K562 (cell line): ENCODE results near the gene NUTM1. TPM values are rescaled to one million over a fixed set of nuclear protein-coding genes. Genes with fewer than 3 reads are reported as not detected.

ENCODE experiments used
- CC2D1A ChIP-seq: fragments of 450-650 bp; IDR thresholded peaks from 2 replicates; pipeline ENCODE4 v1.6.1; 2017; ENCODE audit warnings: mild to moderate bottlenecking
- EP400 ChIP-seq: fragments of 450-650 bp; IDR thresholded peaks from 2 replicates; pipeline ENCODE4 v1.6.1; 2017; ENCODE audit warnings: antibody characterized with exemption, mild to moderate bottlenecking, moderate library complexity
- ETV1 ChIP-seq: fragments of 450-650 bp; conservative IDR thresholded peaks from 2 replicates; pipeline ENCODE4 v1.6.1; 2016; ENCODE audit warnings: missing genetic modification characterization, control low read depth, low read depth, missing compliant biosample characterization
- FOXK1 ChIP-seq: sonication (generic); formaldehyde crosslinking; IDR thresholded peaks from 2 replicates; pipeline ENCODE4 v1.8.0; 2022; ENCODE audit warnings: missing genetic modification reagents, mild to moderate bottlenecking, borderline replicate concordance
- GABPB1 ChIP-seq: sonication (generic); formaldehyde crosslinking; IDR thresholded peaks from 2 replicates; pipeline ENCODE4 v1.8.0; 2022; ENCODE audit warnings: mild to moderate bottlenecking, missing genetic modification reagents
- GATA2 ChIP-seq: sonication (generic); formaldehyde crosslinking; IDR thresholded peaks from 2 replicates; pipeline ENCODE4 v1.4.0; 2020; ENCODE audit warnings: mild to moderate bottlenecking, missing genetic modification reagents
- LCOR ChIP-seq: sonication (generic); formaldehyde crosslinking; IDR thresholded peaks from 2 replicates; pipeline ENCODE4 v1.8.0; 2022; ENCODE audit warnings: mild to moderate bottlenecking, missing genetic modification reagents
- MYNN ChIP-seq, 2 experiments: sonication (generic); formaldehyde crosslinking in 1 of 2; IDR thresholded peaks; 2 replicates each; pipeline versions ENCODE4 v1.5.0 to v1.6.1; 2016 to 2020; ENCODE audit warnings: antibody characterized with exemption in 1 of 2, missing genetic modification reagents in 1 of 2
- NR3C1 ChIP-seq: sonication (generic); formaldehyde crosslinking; IDR thresholded peaks from 2 replicates; pipeline ENCODE4 v1.8.1; 2022; ENCODE audit warnings: missing genetic modification reagents
- NUFIP1 ChIP-seq: fragments of 450-650 bp; IDR thresholded peaks from 2 replicates; pipeline ENCODE4 v1.6.1; 2018; ENCODE audit not compliant: partially characterized antibody
- RBM22 ChIP-seq: fragments of 200-400 bp; formaldehyde crosslinking; IDR thresholded peaks from 2 replicates; pipeline ENCODE4 v1.6.1; 2018; ENCODE audit warnings: low read length, low read depth; ENCODE audit not compliant: poor library complexity, severe bottlenecking
- RHOXF2B ChIP-seq: fragments of 250-450 bp; sonication (Bioruptor Pico); conservative IDR thresholded peaks from 2 replicates; pipeline ENCODE4 v1.5.1; 2021
- ZBTB43 ChIP-seq: sonication (generic); formaldehyde crosslinking; IDR thresholded peaks from 2 replicates; pipeline ENCODE4 v1.8.0; 2023; ENCODE audit warnings: mild to moderate bottlenecking, missing genetic modification reagents
- ZFP36 ChIP-seq: fragments of 150-350 bp; IDR thresholded peaks from 2 replicates; pipeline ENCODE4 v1.6.1; 2018; ENCODE audit warnings: low read length, low read depth; ENCODE audit not compliant: partially characterized antibody
- ZNF134 ChIP-seq: fragments of 250-450 bp; sonication (Bioruptor Pico); conservative IDR thresholded peaks from 2 replicates; pipeline ENCODE4 v1.4.0; 2020
- ZNF263 ChIP-seq: sonication (generic); formaldehyde crosslinking; IDR thresholded peaks from 2 replicates; pipeline ENCODE4 v1.8.0; 2022; ENCODE audit warnings: mild to moderate bottlenecking, missing genetic modification reagents, borderline replicate concordance
- ZNF311 ChIP-seq: fragments of 250-450 bp; sonication (Bioruptor Pico); IDR thresholded peaks from 2 replicates; pipeline ENCODE4 v1.4.0; 2020; ENCODE audit warnings: mild to moderate bottlenecking, moderate library complexity
- ZSCAN29 ChIP-seq: fragments of 450-650 bp; IDR thresholded peaks from 2 replicates; pipeline ENCODE4 v1.6.1; 2017
- polyA plus RNA-seq, 8 experiments: library from polyadenylated mRNA; depleted of rRNA in 4 of 8; stranded (reverse) in 5 of 8; unstranded in 3 of 8; fragments of >200 nt; fragmentation: Nextera tagmentation in 2 of 8; fragmentation: Illumina TruSeq in 1 of 8; extraction: Ambion mirVana in 2 of 8; extraction: Trizol in 1 of 8; gene quantifications; 2 replicates each; pipeline versions ENCODE4 v1.2.1 to v1.2.3, GENCODE V29; 2011 to 2014; ENCODE audit warnings: inconsistent platforms in 1 of 8, missing spikeins in 1 of 8
- total RNA-seq, 7 experiments: library from RNA; depleted of rRNA in 6 of 7; stranded (reverse); fragments of >200 nt in 6 of 7; fragmentation: Illumina TruSeq in 2 of 7; extraction: Trizol in 2 of 7; gene quantifications; 2 replicates each; pipeline versions ENCODE4 v1.2.1 to v1.2.3, GENCODE V29; 2011 to 2021; ENCODE audit warnings: low replicate concordance in 1 of 7
- TF ChIP-seq, protein P1 (sequence below): sonication (generic); formaldehyde crosslinking; IDR thresholded peaks from 2 replicates; pipeline ENCODE4 v1.9.0; 2022; ENCODE audit warnings: mild to moderate bottlenecking, missing genetic modification reagents
- TF ChIP-seq, protein P2 (sequence below): fragments of 250-450 bp; sonication (Bioruptor Pico); IDR thresholded peaks from 2 replicates; pipeline ENCODE4 v1.8.0; 2022; ENCODE audit warnings: moderate library complexity, mild to moderate bottlenecking, inconsistent platforms
- TF ChIP-seq, protein P3 (sequence below): fragments of 450-650 bp; IDR thresholded peaks from 2 replicates; pipeline ENCODE4 v1.6.1; 2014; ENCODE audit warnings: low read depth, mild to moderate bottlenecking, moderate library complexity, borderline replicate concordance
- TF ChIP-seq, protein P4 (sequence below): fragments of 250-450 bp; sonication (Bioruptor Pico); IDR thresholded peaks from 2 replicates; pipeline ENCODE4 v1.8.0; 2021; ENCODE audit warnings: mild to moderate bottlenecking, moderate library complexity

NUTM1 gene
- total and polyA plus RNA-seq, 9 of the 15 experiments (the other 6 are each of a cell fraction or from before 2014, with no cell fraction given) = 0.01 to 0.05 (median 0.04) TPM; not detected in 4

GRCh38 chr15:34367101-34368081, 24.3 kb downstream of the NUTM1 start, which contains the start of gene LPCAT4 (continued):
- TF ChIP-seq EP400 (peak; percentile 80), ZSCAN29 (no peak), ZFP36 (no peak), ZBTB43 (CRISPR knock-in tag) (no peak), ETV1 (tag) (peak; percentile 51; the same call in 1 of the 2 replicates), GATA2 (CRISPR knock-in tag) (no peak), NUFIP1 (peak; percentile 63), CC2D1A (peak; percentile 45; the same call in 1 of the 2 replicates), GABPB1 (CRISPR knock-in tag) (peak; percentile 87), ZNF134 (no peak), RBM22 (peak; percentile 12), LCOR (CRISPR knock-in tag) (peak; percentile 89; the same call in 1 of the 2 replicates), ZNF263 (peak; percentile 25; the same call in 1 of the 2 replicates), FOXK1 (CRISPR knock-in tag) (no peak), NR3C1 (CRISPR knock-in tag) (no peak), MYNN (IDR thresholded peaks at IDR 0.05) (no peak; the same call in 1 of the 2 replicates), MYNN (CRISPR knock-in tag; IDR thresholded peaks at IDR 0.05) (no peak), RHOXF2B (CRISPR knock-in tag) (no peak), ZNF311 (no peak)
- TF ChIP-seq, protein P1, sequence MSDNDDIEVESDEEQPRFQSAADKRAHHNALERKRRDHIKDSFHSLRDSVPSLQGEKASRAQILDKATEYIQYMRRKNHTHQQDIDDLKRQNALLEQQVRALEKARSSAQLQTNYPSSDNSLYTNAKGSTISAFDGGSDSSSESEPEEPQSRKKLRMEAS (CRISPR knock-in tag) = peak; percentile 89
- TF ChIP-seq, protein P2, sequence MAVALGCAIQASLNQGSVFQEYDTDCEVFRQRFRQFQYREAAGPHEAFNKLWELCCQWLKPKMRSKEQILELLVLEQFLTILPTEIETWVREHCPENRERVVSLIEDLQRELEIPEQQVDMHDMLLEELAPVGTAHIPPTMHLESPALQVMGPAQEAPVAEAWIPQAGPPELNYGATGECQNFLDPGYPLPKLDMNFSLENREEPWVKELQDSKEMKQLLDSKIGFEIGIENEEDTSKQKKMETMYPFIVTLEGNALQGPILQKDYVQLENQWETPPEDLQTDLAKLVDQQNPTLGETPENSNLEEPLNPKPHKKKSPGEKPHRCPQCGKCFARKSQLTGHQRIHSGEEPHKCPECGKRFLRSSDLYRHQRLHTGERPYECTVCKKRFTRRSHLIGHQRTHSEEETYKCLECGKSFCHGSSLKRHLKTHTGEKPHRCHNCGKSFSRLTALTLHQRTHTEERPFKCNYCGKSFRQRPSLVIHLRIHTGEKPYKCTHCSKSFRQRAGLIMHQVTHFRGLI (CRISPR knock-in tag) = no peak
- TF ChIP-seq, protein P3, sequence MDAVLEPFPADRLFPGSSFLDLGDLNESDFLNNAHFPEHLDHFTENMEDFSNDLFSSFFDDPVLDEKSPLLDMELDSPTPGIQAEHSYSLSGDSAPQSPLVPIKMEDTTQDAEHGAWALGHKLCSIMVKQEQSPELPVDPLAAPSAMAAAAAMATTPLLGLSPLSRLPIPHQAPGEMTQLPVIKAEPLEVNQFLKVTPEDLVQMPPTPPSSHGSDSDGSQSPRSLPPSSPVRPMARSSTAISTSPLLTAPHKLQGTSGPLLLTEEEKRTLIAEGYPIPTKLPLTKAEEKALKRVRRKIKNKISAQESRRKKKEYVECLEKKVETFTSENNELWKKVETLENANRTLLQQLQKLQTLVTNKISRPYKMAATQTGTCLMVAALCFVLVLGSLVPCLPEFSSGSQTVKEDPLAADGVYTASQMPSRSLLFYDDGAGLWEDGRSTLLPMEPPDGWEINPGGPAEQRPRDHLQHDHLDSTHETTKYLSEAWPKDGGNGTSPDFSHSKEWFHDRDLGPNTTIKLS = no peak; the same call in 1 of the 2 replicates
- TF ChIP-seq, protein P4, sequence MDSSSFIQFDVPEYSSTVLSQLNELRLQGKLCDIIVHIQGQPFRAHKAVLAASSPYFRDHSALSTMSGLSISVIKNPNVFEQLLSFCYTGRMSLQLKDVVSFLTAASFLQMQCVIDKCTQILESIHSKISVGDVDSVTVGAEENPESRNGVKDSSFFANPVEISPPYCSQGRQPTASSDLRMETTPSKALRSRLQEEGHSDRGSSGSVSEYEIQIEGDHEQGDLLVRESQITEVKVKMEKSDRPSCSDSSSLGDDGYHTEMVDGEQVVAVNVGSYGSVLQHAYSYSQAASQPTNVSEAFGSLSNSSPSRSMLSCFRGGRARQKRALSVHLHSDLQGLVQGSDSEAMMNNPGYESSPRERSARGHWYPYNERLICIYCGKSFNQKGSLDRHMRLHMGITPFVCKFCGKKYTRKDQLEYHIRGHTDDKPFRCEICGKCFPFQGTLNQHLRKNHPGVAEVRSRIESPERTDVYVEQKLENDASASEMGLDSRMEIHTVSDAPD (CRISPR knock-in tag) = no peak
